ENCODE measurements around the gene GNPTAB.

GNPTAB gene

DNA sequence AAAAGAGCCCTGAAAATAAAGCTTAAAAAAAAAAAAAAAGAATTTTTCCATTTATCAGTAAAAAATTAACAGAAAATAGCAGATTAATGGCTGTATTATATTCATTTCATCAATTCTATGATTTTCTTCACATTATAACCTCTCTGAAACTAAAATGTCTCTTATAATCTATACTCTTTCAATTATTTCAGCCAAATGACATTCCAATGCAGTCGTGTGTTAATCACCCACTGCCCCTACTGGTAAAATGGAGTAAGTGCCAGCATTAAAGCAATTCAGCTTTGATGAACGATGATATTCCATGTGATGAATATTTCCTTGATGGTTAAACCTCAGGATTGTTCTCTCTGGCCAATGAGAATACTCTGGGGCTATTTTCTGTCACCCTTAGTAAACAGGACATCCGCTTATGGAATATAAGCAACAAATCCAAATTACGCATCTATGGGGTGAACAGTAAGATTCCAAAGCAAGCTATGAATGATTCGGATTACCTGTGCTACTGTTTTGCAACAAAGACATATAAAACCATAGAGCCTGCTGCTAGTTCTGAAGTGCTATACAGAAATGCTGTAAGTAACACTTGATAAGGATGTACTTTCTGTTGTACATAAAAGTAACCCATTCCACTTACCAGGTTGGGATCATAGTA lies 71.2 kb downstream of the GNPTAB start:
- Histone ChIP-seq H3K9me3 (no peaks in the 10 kb centered on the region), H3K4me3 (ENCODE audit: low read depth in 1 of 2, low read length in 1 of 2) (no peak overlapping the region), H3K36me3 (peaks cover 61% of the 10 kb centered on the region), H3K27ac (no peak overlapping the region), H3K4me1 (ENCODE audit: control insufficient read depth in 1 of 2, insufficient read depth in 1 of 2, low read depth in 1 of 2, low read length in 1 of 2) (no peaks in the 10 kb centered on the region), H3K27me3 (no peaks in the 10 kb centered on the region)
- TF ChIP-seq, protein P1, sequence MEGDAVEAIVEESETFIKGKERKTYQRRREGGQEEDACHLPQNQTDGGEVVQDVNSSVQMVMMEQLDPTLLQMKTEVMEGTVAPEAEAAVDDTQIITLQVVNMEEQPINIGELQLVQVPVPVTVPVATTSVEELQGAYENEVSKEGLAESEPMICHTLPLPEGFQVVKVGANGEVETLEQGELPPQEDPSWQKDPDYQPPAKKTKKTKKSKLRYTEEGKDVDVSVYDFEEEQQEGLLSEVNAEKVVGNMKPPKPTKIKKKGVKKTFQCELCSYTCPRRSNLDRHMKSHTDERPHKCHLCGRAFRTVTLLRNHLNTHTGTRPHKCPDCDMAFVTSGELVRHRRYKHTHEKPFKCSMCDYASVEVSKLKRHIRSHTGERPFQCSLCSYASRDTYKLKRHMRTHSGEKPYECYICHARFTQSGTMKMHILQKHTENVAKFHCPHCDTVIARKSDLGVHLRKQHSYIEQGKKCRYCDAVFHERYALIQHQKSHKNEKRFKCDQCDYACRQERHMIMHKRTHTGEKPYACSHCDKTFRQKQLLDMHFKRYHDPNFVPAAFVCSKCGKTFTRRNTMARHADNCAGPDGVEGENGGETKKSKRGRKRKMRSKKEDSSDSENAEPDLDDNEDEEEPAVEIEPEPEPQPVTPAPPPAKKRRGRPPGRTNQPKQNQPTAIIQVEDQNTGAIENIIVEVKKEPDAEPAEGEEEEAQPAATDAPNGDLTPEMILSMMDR (IDR thresholded peaks at IDR 0.05) = peak; percentile 51

DNA sequence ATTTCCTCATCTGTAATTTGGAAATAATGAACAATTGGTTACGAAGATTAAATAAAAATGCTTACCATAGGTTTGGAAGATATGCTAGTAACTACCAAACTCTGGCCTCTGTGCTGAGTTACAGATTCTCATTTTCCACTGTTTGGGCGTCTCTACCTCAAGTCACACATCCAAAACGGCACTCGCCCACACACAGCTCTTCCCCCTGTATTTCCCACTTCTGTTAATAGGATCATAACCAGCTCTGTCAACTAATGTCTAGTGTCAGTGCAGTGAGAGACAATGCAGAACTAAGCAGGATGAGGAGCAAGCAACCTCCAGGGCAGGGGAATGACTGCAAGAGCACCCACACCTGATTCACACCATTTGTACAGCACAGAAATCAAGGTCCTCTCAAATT lies 80.6 kb downstream of the GNPTAB start:
- TF ChIP-seq, protein P1 (IDR thresholded peaks at IDR 0.05) = no peak
- Histone ChIP-seq H3K27ac (no peak overlapping the region), H3K4me1 (ENCODE audit: control insufficient read depth in 1 of 2, insufficient read depth in 1 of 2, low read depth in 1 of 2, low read length in 1 of 2) (peaks cover 0 to 5% of the 10 kb centered on the region in 2 experiments), H3K4me3 (ENCODE audit: low read depth in 1 of 2, low read length in 1 of 2) (no peak overlapping the region), H3K9me3 (no peaks in the 10 kb centered on the region), H3K27me3 (no peaks in the 10 kb centered on the region), H3K36me3 (peaks cover 89% of the 10 kb centered on the region)

DNA sequence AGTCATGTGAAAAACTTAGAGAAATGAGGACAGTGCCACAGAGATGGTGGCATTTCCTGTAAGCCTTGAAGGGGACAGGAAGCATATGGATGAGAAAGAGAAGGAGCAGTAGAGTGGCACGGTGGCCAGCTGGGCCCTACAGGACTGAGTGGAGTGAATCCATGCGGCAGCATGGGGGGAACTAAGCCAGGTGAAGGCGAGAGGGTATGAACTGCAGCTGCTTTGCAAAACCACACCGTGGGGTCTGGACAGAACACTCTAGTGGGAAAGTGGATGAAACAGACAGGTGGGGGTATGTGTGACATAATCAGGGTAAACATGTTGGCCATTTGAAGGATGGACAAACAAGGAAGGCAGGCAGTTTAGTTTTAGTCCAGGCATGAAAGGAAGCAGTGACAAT lies 81.1 kb downstream of the GNPTAB start:
- Histone ChIP-seq H3K27ac (no peak overlapping the region), H3K4me3 (ENCODE audit: low read depth in 1 of 2, low read length in 1 of 2) (no peak overlapping the region), H3K4me1 (ENCODE audit: control insufficient read depth in 1 of 2, insufficient read depth in 1 of 2, low read depth in 1 of 2, low read length in 1 of 2) (peaks cover 0 to 5% of the 10 kb centered on the region in 2 experiments), H3K9me3 (no peaks in the 10 kb centered on the region), H3K27me3 (no peaks in the 10 kb centered on the region), H3K36me3 (peaks cover 91% of the 10 kb centered on the region)
- TF ChIP-seq, protein P1 (IDR thresholded peaks at IDR 0.05) = no peak

DNA sequence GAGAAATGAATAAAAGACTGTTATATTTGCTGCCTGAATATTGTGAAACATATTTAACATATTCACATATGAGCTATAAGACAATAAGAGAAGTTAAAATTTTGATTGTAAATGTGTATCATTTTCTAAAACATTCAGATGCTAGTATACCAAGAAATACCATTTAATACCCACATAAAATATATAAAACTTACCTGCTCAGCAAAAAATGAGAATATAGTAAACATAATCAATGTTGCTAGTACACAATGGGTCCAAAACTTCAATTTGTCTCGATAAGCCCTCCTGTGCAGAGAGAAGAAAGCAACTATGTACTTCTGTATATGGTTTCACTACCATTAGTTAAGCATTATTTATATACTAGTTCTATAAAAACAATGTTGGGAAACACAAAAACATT lies 81.9 kb downstream of the GNPTAB start:
- peaks cover 92% of the 10 kb centered on the region for H3K36me3 ChIP-seq
- no peak overlapping the region for H3K27ac ChIP-seq
- TF ChIP-seq, protein P1 (IDR thresholded peaks at IDR 0.05) = no peak
- H3K4me1 ChIP-seq (ENCODE audit: control insufficient read depth in 1 of 2, insufficient read depth in 1 of 2, low read depth in 1 of 2, low read length in 1 of 2) = peaks cover 0 to 5% of the 10 kb centered on the region in 2 experiments
- no peak overlapping the region for H3K4me3 ChIP-seq (ENCODE audit: low read depth in 1 of 2, low read length in 1 of 2)
- H3K27me3 ChIP-seq = no peaks in the 10 kb centered on the region
- no peaks in the 10 kb centered on the region for H3K9me3 ChIP-seq

DNA sequence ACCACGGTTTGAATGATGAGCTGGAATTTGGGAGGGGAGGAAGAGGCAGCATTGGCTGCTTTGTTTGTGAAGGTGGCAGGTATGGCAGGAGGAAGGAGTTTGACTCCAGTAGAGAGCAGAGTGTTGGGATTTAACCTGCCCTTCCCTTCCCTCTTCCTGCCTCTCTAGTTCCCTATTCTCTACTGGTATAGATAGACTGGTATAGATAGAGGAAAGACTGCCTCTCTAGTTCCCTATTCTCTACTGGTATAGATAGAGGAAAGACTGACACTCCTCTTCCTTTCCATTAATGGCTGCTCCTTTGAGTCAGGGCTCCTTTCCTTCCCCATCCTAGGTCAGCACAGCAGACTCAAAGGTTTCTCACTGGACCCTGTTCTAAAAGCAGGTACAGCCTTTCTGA lies 83.1 kb downstream of the GNPTAB start:
- no peaks in the 10 kb centered on the region for H3K9me3 ChIP-seq
- H3K27me3 ChIP-seq = no peaks in the 10 kb centered on the region
- peaks cover 0 to 5% of the 10 kb centered on the region in 2 experiments for H3K4me1 ChIP-seq (ENCODE audit: control insufficient read depth in 1 of 2, insufficient read depth in 1 of 2, low read depth in 1 of 2, low read length in 1 of 2)
- no peak overlapping the region for H3K4me3 ChIP-seq (ENCODE audit: low read depth in 1 of 2, low read length in 1 of 2)
- peaks cover 94% of the 10 kb centered on the region for H3K36me3 ChIP-seq
- TF ChIP-seq, protein P1 (IDR thresholded peaks at IDR 0.05) = no peak
- H3K27ac ChIP-seq = peak overlapping the region; percentile 47

All from neutrophil (primary cell).